HepG2 (cell line): ENCODE data around the gene VRK2. TPM values are rescaled to one million over a fixed set of nuclear protein-coding genes. Genes with fewer than 3 reads are reported as not detected.
A peak's percentile ranks its signal among the peaks of the same experiment; 100 is the strongest.

Experiments
- BHLHE40 ChIP-seq: IDR thresholded peaks from 2 replicates; pipeline ENCODE4 v1.6.1; 2011; ENCODE audit warnings: low read length, improper control_type of control experiment
- CCDC6 ChIP-seq: sonication (generic); formaldehyde crosslinking; IDR thresholded peaks from 2 replicates; pipeline ENCODE4 v1.8.1; 2022; ENCODE audit warnings: mild to moderate bottlenecking, missing genetic modification reagents, moderate library complexity
- DZIP1 ChIP-seq: sonication (generic); formaldehyde crosslinking; IDR thresholded peaks from 2 replicates; pipeline ENCODE4 v1.5.0; 2020; ENCODE audit warnings: mild to moderate bottlenecking, missing genetic modification reagents
- ELF4 ChIP-seq: sonication (generic); formaldehyde crosslinking; IDR thresholded peaks from 2 replicates; pipeline ENCODE4 v1.5.0; 2020; ENCODE audit warnings: missing genetic modification reagents, mild to moderate bottlenecking, moderate library complexity, borderline replicate concordance
- HOXD1 ChIP-seq: sonication (generic); formaldehyde crosslinking; IDR thresholded peaks from 2 replicates; pipeline ENCODE4 v1.5.0; 2020; ENCODE audit warnings: missing genetic modification reagents
- MAFK ChIP-seq, 2 experiments: IDR thresholded peaks in 1 of 2; conservative IDR thresholded peaks in 1 of 2; 2 replicates each; pipeline ENCODE4 v1.6.1; 2011; ENCODE audit warnings: improper control_type of control experiment in 2 of 2, low read length in 2 of 2
- MIER2 ChIP-seq: IDR thresholded peaks from 2 replicates; pipeline ENCODE4 v1.6.1; 2016; ENCODE audit warnings: missing biosample characterization, missing genetic modification reagents
- NCOA1 ChIP-seq: sonication (generic); formaldehyde crosslinking; IDR thresholded peaks from 2 replicates; pipeline ENCODE4 v1.9.0; 2021; ENCODE audit warnings: missing genetic modification reagents
- NFE2L1 ChIP-seq: sonication (generic); formaldehyde crosslinking; IDR thresholded peaks from 2 replicates; pipeline ENCODE4 v1.4.0; 2020; ENCODE audit warnings: missing genetic modification reagents, mild to moderate bottlenecking, borderline replicate concordance
- SKIL ChIP-seq: sonication (generic); formaldehyde crosslinking; IDR thresholded peaks from 2 replicates; pipeline ENCODE4 v1.8.0; 2022; ENCODE audit warnings: missing genetic modification reagents, mild to moderate bottlenecking, moderate library complexity, borderline replicate concordance
- SMAD3 ChIP-seq: sonication (generic); formaldehyde crosslinking; IDR thresholded peaks from 2 replicates; pipeline ENCODE4 v1.4.0; 2020; ENCODE audit warnings: missing genetic modification reagents
- THAP7 ChIP-seq: sonication (generic); formaldehyde crosslinking; IDR thresholded peaks from 2 replicates; pipeline ENCODE4 v1.8.1; 2023; ENCODE audit warnings: mild to moderate bottlenecking, missing genetic modification reagents
- ZFP36L2 ChIP-seq: sonication (generic); formaldehyde crosslinking; IDR thresholded peaks from 2 replicates; pipeline ENCODE4 v1.4.0; 2020; ENCODE audit warnings: missing genetic modification reagents
- ZFY ChIP-seq: sonication (generic); formaldehyde crosslinking; IDR thresholded peaks from 2 replicates; pipeline ENCODE4 v1.4.0; 2020; ENCODE audit warnings: missing genetic modification reagents
- ZGPAT ChIP-seq: IDR thresholded peaks from 2 replicates; pipeline ENCODE4 v1.6.1; 2016; ENCODE audit warnings: mild to moderate bottlenecking
- ZNF235 ChIP-seq: sonication (generic); formaldehyde crosslinking; IDR thresholded peaks from 2 replicates; pipeline ENCODE4 v1.8.1; 2023; ENCODE audit warnings: mild to moderate bottlenecking, missing genetic modification reagents, borderline replicate concordance
- ZNF44 ChIP-seq: sonication (generic); formaldehyde crosslinking; IDR thresholded peaks from 2 replicates; pipeline ENCODE4 v1.5.1; 2020; ENCODE audit warnings: mild to moderate bottlenecking, missing genetic modification reagents
- ZNF460 ChIP-seq: sonication (generic); formaldehyde crosslinking; IDR thresholded peaks from 2 replicates; pipeline ENCODE4 v1.5.1; 2020; ENCODE audit warnings: missing genetic modification reagents, mild to moderate bottlenecking, borderline replicate concordance
- ZNF597 ChIP-seq: sonication (generic); formaldehyde crosslinking; IDR thresholded peaks from 2 replicates; pipeline ENCODE4 v1.5.0; 2020; ENCODE audit warnings: missing genetic modification reagents
- ZNF773 ChIP-seq: sonication (generic); formaldehyde crosslinking; IDR thresholded peaks from 2 replicates; pipeline ENCODE4 v1.4.0; 2020; ENCODE audit warnings: missing genetic modification reagents, borderline replicate concordance
- polyA plus RNA-seq, 8 experiments: library from polyadenylated mRNA; depleted of rRNA in 3 of 8; stranded (reverse) in 7 of 8; unstranded in 1 of 8; fragments of >200 nt; fragmentation: Illumina TruSeq in 4 of 8; extraction: Trizol in 4 of 8; gene quantifications; 2 replicates each; pipeline versions ENCODE4 v1.2.1 to v1.2.3, GENCODE V29; 2011 to 2016; ENCODE audit warnings: low read depth in 4 of 8, missing spikeins in 1 of 8, mixed read lengths in 1 of 8; ENCODE audit not compliant: insufficient read depth in 1 of 8
- total RNA-seq, 5 experiments: library from RNA; depleted of rRNA; stranded (reverse); fragments of >200 nt; fragmentation: Illumina TruSeq; extraction: Trizol; gene quantifications; 2 replicates each; pipeline ENCODE4 v1.2.3, GENCODE V29; 2016; ENCODE audit warnings: low read depth in 1 of 5

Gene VRK2
- total and polyA plus RNA-seq, 2 of the 13 experiments (the other 11 are each of a cell fraction or from before 2014, with no cell fraction given): 13.3 to 29.1 TPM

GRCh38 chr2:58046585-58047372 is at the start of gene VRK2 (continued):
- TF ChIP-seq NCOA1 (peak; percentile 97), ZNF235 (CRISPR knock-in tag) (peak; percentile 93; the same call in 1 of the 2 replicates), DZIP1 (CRISPR knock-in tag) (peak; percentile 98), SKIL (CRISPR knock-in tag) (peak; percentile 65; the same call in 1 of the 2 replicates), HOXD1 (CRISPR knock-in tag) (peak; percentile 81; the same call in 1 of the 2 replicates), BHLHE40 (no peak), SMAD3 (CRISPR knock-in tag) (peak; percentile 50; the same call in 1 of the 2 replicates), ELF4 (peak; percentile 95), ZNF44 (CRISPR knock-in tag) (peak; percentile 92; the same call in 1 of the 2 replicates), THAP7 (peak; percentile 97), ZGPAT (CRISPR knock-in tag) (peak; percentile 90), ZFP36L2 (CRISPR knock-in tag) (peak; percentile 69), ZNF460 (CRISPR knock-in tag) (peak; percentile 72; the same call in 1 of the 2 replicates), MAFK (conservative IDR thresholded peaks at IDR 0.05 in 1 of 2, IDR thresholded peaks at IDR 0.05 in 1 of 2; ENCODE audit: low read length in 2 of 2) (peak in 1 of 2 experiments; percentile 27; a peak in 2 of 4 replicates), ZNF597 (CRISPR knock-in tag) (no peak), MIER2 (CRISPR knock-in tag) (0 out of 2 replicates have a peak, but pooled peaks have one; percentile 58), CCDC6 (CRISPR knock-in tag) (peak; percentile 91), ZNF773 (CRISPR knock-in tag) (peak; percentile 98), NFE2L1 (CRISPR knock-in tag) (peak; percentile 89; the same call in 1 of the 2 replicates), ZFY (CRISPR knock-in tag) (peak; percentile 100)
